HG03558 (cell line): ENCODE data around the gene ACOT9.
"Not testable (repeated sequence)": the region's sequence is repeated elsewhere in the genome, so short reads cannot be mapped to it uniquely, and the experiment has no call there.

Experiments used
- ATAC-seq: cut with Tn5 transposase; IDR thresholded peaks from one replicate; pipeline ENCODE4 v1.9.1; 2021; ENCODE audit warnings: moderate number of reproducible peaks; ENCODE audit not compliant: unreplicated experiment; ENCODE audit errors: extremely low read depth

The ACOT9 gene, protein sequence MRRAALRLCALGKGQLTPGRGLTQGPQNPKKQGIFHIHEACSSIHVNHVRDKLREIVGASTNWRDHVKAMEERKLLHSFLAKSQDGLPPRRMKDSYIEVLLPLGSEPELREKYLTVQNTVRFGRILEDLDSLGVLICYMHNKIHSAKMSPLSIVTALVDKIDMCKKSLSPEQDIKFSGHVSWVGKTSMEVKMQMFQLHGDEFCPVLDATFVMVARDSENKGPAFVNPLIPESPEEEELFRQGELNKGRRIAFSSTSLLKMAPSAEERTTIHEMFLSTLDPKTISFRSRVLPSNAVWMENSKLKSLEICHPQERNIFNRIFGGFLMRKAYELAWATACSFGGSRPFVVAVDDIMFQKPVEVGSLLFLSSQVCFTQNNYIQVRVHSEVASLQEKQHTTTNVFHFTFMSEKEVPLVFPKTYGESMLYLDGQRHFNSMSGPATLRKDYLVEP

DNA sequence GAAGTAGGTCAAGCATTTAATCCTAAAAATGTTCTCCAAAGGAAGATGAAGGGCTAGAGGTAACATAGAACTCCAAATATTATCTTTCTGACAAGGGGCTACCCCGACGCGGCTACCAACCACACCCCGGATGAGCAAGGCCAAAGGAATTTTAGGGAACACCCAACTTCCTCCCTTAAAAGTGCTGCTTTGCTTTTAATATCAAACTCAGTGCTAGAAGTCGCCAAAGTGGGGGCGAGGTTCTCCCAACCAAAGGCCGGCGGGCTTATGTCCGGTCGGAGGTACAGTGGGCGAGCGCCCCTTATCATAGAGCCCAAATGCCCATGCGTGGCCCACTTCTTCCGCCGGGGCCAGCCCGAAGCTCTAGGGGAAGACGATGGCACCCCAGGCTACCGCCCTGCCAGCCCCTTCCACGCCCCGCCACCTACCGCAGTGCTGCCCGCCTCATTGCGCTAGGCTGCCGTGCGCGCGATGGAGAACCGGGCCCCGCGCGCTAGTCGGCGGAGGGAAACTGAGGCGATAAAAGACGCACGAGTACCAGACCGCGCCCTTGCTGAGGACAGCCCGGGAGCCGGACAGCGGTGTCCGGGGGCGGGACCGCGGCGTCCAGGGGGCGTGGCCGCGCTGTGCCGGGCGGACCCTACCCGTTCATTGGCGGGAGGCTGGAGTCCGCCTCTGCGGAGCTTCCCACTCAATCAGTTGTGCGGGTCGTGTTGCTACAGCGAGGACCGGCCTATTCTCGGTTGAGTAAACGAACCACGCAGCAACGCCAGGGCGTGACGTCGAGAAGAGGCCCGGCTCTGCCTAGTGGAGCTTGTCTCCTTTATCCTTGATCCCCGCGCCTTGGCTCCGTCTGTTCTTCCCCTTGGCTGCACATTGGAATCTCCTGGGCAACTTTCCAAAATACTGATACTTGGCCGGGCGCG is at the start of gene ACOT9:
Gene ACOT9, minus strand, starts transcription at position 580 of the 926 bp plus-strand sequence. Its CDS starts 132 bp downstream, at position 448.
- ATAC-seq: peak; percentile 91

DNA sequence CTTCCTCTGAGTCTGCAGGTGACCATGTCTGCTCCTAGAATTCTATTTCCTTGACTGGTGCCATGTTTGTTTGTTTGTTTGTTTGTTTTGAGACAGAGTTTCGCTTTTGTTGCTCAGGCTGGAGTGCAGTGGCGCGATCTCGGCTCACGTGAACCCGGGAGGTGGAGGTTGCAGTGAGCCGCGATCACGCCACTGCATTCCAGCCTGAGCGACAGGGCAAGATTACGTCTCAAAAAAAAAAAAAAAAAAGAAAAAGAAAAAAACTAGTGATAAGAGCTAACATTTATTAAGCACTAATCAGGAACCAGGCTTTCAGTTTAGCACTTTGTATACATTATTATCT is 47.0 kb upstream of the ACOT9 start:
- no peak for ATAC-seq

DNA sequence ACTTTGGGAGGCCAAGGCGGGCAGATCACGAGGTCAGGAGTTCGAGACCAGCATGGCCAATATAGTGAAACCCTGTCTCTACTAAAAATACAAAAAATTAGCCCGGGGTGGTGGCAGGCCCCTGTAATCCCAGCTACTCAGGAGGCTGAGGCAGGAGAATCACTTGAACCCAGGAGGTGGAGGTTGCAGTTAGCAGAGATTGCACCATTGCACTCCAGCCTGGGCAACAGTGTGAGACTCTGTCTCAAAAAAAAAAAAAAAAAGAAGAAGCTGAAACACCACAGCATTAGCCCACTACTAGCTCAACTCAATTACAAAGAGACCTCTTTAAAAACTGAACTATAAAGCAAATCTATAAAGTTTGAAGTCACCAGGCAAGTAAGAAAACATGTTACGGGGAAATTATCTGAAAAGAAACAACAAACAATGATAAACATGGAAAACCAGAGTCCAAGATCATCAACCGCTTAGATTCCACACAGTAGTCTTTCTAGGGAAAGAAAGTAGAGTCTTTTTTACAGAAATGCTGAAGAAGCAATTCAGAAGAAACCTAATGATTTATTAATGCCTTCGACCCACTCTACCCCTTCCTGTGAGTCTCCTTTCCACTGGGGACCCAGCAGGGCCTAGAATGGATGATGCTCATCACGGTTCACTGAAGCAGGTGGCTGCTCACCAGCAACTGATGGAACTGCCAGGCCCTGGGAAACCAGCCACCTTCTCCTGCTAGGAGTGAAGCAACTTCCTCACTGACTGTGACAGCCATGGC is 46.5 kb upstream of the ACOT9 start:
- no peak for ATAC-seq

DNA sequence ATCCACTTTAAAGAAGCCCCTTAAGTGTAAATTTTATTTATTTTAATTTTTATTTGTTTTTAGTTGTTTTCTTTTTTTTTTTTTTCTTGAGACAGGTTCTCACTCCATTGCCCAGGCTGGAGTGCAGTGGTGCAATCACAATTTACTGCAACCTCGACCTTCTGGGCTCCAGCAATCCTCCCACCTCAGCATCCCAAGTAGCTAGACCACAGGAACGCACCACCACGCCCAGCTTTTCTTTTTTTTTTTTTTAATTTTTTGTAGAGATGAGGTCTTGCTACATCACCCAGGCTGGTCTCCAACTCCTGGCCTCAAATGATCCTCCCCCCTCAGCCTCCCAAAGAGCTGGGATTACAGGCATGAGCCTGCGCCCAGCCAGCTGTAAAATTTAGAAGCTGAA is 45.9 kb upstream of the ACOT9 start:
- ATAC-seq: no peak

DNA sequence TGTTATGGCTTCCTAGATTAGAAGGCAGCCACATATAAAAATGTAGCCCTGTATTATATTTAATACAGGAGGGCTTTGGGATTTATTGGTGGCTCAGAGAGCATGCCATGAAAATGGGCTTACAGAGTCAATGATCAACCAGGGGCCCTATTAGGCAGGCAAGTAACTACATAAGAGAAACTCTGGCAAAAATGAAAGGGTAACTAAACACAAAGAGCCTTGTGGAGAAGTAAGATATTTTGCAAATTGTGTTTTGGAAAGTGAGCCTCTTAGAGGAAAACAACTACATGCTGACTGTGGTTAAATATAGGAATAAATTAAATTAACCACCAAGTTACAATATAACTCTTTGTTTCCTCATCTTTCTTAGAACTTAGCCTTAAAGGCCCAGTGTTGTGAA is 45.4 kb upstream of the ACOT9 start:
- ATAC-seq: no peak

DNA sequence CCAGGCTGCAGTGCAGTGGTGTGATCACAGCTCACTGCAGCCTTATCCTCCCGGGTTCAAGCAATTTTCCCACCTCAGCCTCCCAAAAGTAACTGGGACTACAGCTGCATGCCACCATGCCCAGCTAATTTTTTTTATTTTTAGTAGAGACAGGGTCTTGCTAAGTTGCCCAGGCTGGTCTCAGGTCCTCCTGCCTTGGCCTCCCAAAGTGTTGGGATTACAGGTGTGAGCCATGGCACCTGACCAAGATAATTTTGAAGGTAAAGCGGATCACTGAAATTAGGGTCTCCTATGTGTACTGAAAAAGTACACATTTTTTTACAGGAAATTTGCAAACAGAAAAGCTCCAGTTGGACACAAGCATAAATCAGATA is 44.7 kb upstream of the ACOT9 start:
- no peak for ATAC-seq

DNA sequence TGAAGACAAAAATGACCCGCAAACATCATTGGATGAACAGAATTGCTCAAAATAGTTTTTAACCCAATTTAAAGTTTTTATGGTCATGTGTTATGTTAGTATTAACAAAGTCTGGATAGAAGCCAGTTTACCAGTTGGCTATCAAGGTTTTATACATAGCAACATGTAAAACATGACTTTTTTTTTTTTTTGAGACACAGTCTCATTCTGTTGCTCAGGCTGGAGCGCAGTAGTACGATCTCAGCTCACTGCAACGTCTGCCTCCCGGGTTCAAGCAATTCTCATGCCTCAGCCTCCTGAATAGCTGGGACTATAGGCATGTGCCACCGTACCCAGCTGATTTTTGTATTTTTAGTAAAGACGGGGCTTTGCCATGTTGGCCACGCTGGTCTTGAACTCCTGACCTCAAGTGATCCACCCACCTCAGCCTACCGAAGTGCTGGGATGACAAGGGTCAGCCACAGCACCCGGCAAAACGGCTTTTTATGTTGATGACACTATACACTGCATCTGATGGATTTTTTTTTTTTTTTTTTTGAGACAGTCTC is 43.3 kb upstream of the ACOT9 start:
- no peak for ATAC-seq

DNA sequence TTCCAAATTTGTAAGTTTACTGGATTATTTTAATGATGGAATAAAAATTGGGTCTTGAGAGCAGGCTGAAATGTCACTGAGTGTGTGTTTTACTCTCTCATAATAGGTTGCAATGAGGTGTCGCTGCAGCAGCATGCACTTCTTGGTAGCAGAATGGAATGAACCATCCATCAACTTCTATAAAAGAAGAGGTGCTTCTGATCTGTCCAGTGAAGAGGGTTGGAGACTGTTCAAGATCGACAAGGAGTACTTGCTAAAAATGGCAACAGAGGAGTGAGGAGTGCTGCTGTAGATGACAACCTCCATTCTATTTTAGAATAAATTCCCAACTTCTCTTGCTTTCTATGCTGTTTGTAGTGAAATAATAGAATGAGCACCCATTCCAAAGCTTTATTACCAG is 42.5 kb upstream of the ACOT9 start:
- ATAC-seq: no peak

DNA sequence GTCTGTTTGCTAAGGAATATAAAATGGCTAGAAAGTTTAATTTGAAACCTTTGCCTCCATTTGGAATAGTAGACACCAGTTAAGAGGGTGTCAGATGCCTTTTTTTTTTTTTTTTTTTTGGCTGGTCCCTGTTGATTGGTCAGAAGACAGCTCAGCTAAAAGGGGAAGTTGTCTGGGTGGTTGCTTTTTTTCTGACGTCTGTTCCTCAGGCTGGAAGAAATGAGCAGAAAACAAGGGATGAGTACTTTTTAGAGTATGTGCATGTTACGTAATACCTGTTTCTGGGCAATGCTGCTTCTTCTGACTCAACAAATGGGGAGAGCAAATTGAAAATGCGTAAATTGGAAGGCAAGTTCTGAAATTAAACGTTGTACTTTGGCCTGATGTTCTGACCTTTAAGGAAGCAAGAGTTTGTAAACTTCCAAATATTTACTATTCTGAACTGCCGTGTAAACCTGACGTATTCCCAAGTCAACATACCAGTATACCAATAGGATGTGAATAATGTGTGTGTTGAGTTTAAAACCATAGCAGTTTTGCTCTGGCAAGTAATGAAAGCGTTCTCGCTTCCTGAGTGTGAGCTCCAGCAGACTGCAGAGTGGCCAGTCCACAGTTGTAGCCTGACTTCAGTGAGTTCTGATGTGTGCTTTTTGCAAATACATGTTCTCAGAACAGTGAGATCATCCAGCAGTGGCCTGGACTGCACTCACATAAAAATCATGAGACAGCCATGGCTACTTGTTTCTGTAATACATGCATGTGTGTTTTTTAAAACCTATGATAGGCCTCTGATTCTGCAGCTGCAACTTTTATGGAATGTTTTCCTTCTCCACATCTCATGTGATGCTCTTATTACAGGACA is 41.6 kb upstream of the ACOT9 start:
- no peak for ATAC-seq

DNA sequence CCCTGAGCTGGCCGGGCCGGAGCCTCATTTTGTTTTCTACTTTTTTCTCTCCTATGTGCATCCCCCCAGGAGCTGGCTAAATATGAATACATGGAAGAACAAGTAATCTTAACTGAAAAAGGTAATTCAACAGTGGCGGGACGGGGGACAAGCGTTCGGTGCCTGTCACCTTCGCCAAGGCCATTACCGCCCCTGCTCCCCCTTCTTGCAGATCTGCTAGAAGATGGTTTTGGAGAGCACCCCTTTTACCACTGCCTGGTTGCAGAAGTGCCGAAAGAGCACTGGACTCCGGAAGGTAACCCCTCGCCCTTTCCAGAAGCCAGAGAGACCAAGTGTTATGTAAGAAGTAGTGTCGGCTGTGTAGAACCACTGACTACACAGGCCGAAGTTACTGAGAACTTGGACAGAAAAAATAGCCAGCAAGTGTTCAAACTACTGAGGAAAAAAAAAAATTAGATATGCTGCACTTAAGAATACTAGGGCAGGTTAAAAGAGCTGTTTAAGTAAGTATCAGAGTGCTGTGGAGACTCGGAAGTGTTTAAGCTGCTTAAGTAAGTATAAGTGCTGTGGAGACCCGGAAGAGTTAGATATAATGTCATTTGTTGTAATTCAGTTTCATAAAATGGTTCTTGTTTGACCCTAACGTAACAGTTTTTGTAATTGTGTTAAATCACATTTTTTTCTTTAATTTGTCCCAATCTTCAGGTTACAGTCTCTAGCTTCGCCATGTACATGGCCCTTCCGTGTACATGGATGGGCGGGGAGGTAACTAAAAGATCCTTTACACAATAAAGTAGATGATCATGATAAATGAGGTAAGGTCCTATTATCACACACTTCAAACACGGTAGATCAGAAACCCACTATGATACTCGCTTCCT is 40.8 kb upstream of the ACOT9 start:
- ATAC-seq: no peak

DNA sequence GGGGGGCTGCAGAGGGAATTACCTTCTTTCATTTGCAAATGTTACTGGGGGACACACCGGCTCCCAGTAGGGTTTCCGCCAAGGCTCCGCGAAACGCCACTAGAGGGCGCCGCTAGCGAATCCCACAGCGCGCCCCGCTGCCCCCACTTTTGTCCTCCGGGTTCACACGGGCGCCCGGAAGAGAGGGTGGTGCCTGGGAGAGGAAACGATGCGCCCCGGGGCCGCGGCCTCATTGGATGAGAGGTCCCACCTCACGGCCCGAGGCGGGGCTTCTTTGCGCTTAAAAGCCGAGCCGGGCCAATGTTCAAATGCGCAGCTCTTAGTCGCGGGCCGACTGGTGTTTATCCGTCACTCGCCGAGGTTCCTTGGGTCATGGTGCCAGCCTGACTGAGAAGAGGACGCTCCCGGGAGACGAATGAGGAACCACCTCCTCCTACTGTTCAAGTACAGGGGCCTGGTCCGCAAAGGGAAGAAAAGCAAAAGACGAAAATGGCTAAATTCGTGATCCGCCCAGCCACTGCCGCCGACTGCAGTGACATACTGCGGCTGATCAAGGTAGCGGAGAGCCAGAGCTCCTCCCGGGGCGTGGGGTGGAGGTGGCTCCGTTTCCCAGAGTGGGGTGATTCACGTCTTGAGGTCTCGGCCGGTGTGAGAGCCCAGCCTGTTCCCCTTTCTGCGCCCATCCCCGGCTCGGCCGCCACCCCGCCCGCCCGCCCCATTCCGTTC is 40.0 kb upstream of the ACOT9 start, which contains the start of gene SAT1:
Gene SAT1, plus strand, starts transcription at position 311 of the 726 bp plus-strand sequence. Its CDS starts 179 bp downstream, at position 490.
- ATAC-seq: peak; percentile 48

DNA sequence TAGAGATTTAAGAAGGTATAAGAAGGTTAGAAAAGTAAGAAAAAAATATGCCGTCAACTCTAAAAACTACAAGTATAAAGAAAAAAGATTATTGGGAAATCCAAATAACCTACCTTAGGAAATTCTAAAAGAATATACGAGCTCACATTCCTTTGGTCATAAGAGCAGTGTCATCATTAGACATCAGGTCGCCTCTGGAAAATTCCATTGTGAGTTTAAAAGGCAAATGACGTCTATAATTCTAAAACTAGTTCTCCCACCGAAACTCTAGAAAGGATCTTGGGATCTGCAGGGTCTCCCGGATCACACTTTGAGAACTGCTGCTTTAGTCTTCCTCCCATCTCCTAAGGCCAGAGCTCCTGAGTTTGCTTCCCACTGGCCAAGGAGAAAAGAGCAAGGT is 39.4 kb upstream of the ACOT9 start:
- ATAC-seq: no peak

DNA sequence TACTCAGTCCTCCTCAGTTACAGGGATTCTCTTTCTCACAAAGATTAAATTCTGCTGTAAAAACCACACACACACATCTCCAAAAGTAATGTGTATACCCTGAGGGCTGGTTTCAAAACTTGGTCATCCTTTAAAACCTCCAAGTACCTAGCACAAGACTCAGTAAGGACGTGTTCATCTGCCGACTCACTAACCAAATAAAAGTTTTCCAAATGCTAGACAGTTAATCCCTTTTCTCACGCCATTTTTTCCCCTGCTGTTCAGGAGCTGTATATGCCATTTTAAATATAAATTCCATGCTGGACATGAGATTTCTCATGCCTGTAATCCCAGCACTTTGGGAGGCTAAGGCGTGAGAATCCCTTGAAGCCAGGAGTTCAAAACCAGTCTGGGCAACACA is 35.9 kb upstream of the ACOT9 start:
- no peak for ATAC-seq

DNA sequence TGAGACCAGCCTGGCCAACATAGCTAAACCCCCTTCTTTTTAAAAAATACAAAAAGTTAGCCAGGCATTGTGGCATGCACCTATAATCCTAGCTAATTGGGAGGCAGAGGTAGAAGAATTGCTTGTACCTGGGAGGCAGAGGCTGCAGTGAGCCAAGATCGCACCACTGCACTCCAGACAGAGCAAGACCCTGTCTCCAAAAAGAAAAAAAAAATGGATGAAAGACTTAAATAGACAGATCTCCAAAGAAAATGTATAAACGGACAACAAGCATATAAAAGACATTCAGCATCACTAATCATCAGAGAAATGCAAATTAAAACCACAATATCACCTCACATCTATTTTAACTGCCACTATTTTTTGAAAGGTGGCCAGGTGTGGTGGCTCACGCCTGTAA is 33.3 kb upstream of the ACOT9 start:
- no peak for ATAC-seq

DNA sequence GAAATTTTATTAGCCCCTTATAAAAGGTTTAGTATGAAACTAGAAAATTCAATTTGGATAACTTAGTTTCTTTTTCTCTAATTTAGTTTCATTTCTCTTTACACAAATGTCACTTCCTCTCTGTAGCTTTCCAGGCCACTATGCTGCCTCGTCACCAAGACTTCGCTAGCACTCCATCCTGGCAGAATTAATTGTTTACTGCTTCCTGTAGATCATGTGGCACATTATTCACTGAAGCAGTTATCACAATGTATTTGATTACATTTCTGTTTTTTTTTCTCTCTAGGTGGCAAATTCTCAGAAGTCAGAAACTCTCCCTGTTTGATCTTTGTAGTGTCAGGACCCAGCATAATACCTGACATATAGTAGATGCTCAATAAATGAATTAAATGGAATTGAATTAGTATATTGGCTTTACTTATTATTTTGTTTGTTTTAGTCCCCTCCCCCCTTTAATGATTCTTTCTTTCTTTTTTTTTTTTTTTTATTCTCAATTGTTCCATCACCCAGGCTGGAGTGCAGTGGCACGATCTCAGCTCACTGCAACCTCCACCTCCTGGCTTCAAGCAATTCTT is 30.6 kb upstream of the ACOT9 start:
- peak; percentile 89 for ATAC-seq

DNA sequence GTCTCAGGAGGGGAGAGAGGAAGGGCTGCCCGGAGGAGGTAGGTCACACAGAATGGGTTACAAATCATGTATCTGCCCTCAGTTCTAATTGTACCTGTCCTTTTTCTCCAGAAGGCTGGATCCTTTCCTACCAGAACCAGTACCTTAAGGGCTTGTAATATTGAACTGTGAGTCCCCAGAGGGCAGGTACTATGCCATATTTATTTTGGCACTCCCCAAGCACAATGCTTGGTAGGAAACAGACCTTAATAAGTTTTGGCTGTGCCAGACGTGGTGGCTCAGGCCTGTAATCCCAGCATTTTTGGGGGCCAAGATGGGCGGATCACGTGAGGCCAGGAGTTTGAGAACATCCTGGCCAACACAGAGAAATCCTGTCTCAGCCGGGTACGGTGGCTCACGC is 28.0 kb upstream of the ACOT9 start:
- not testable (repeated sequence) for ATAC-seq

DNA sequence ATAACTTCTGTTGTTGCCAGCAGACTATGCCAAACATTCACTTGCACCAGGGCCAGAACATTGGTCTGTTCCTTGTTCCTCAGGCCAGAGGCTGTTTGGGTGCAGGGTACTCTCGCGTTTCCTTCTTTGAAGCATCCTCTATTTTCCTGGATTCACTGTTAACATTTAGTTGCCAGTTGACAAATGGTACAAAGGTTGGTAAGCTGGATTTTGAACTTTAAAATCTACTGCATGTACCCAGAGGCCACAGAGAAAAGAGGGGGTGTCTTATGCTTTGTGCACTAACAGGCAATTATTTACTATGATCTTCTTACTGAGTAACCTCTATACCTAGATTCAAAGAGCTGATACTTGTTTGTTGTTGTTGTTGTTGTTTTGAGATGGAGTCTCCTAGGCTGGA is 27.1 kb upstream of the ACOT9 start:
- ATAC-seq: no peak
